GM23338 (cell line): ENCODE measurements around the gene PRDX3.

Experiments
- CREB1 ChIP-seq: fragments of 250-450 bp; sonication (Bioruptor Pico); IDR thresholded peaks from 2 replicates; pipeline ENCODE4 v1.5.0; 2020; ENCODE audit warnings: low read depth, mild to moderate bottlenecking, moderate library complexity
- CTCF ChIP-seq, 2 experiments: fragments of 200-600 bp in 1 of 2; sonication (generic) in 1 of 2; conservative IDR thresholded peaks; 2 replicates each; pipeline versions ENCODE4 v1.5.1 to v1.6.1; 2016 to 2017; ENCODE audit warnings: antibody characterized with exemption in 2 of 2, low read depth in 2 of 2, mild to moderate bottlenecking in 2 of 2, moderate library complexity in 1 of 2
- ETS1 ChIP-seq: IDR thresholded peaks from 2 replicates; pipeline ENCODE4 v1.6.1; 2016; ENCODE audit warnings: antibody characterized with exemption
- EZH2 ChIP-seq: fragments of 200-600 bp; sonication (generic); IDR thresholded peaks from one replicate; pipeline ENCODE4 v1.8.0; 2017; ENCODE audit warnings: antibody characterized with exemption, mild to moderate bottlenecking, low read depth; ENCODE audit not compliant: unreplicated experiment
- EZH2phosphoT487 ChIP-seq: fragments of 200-600 bp; sonication (generic); IDR thresholded peaks from one replicate; pipeline ENCODE4 v1.8.1; 2018; ENCODE audit warnings: antibody characterized with exemption; ENCODE audit not compliant: unreplicated experiment
- JUNB ChIP-seq: IDR thresholded peaks from one replicate; pipeline ENCODE4 v1.6.1; 2016; ENCODE audit warnings: antibody characterized with exemption; ENCODE audit not compliant: unreplicated experiment
- NANOG ChIP-seq: IDR thresholded peaks from 2 replicates; pipeline ENCODE4 v1.6.1; 2016; ENCODE audit warnings: antibody characterized with exemption, borderline replicate concordance
- POLR2AphosphoS5 ChIP-seq: IDR thresholded peaks from 2 replicates; pipeline ENCODE4 v1.6.1; 2016; ENCODE audit warnings: antibody characterized with exemption, low read depth
- REST ChIP-seq: IDR thresholded peaks from one replicate; pipeline ENCODE4 v1.6.1; 2018; ENCODE audit warnings: antibody characterized with exemption; ENCODE audit not compliant: unreplicated experiment
- ZNF114 ChIP-seq: fragments of 250-450 bp; sonication (Bioruptor Pico); IDR thresholded peaks from 2 replicates; pipeline ENCODE4 v1.5.0; 2020; ENCODE audit warnings: mild to moderate bottlenecking, moderate library complexity
- ZNF331 ChIP-seq: fragments of 250-450 bp; sonication (Bioruptor Pico); IDR thresholded peaks from 2 replicates; pipeline ENCODE4 v1.5.0; 2020; ENCODE audit warnings: low read depth, mild to moderate bottlenecking, moderate library complexity

- TF ChIP-seq CTCF (conservative IDR thresholded peaks at IDR 0.05; ENCODE audit: low read depth in 2 of 2) (no peak), EZH2 (no peak), CREB1 (CRISPR knock-in tag) (no peak), POLR2AphosphoS5 (no peak), REST (no peak), ZNF331 (CRISPR knock-in tag) (no peak), EZH2phosphoT487 (no peak), JUNB (no peak), ZNF114 (no peak), ETS1 (no peak), NANOG (no peak)
Observed at GRCh38 chr10:119135513-119135881, 43.1 kb downstream of the PRDX3 start.
